NOMO-1 (cell line): ENCODE results near the gene GTF2IRD1.
A peak's percentile ranks its signal among the peaks of the same experiment; 100 is the strongest.
"Not testable (repeated sequence)": the region's sequence is repeated elsewhere in the genome, so short reads cannot be mapped to it uniquely, and the experiment has no call there.

Source experiments
- DNase-seq, 2 experiments: peaks; one replicate each; lab custom pipeline; 2025; ENCODE audit not compliant: unreplicated experiment in 2 of 2; lab: John Stamatoyannopoulos, UW

The GTF2IRD1 gene, protein sequence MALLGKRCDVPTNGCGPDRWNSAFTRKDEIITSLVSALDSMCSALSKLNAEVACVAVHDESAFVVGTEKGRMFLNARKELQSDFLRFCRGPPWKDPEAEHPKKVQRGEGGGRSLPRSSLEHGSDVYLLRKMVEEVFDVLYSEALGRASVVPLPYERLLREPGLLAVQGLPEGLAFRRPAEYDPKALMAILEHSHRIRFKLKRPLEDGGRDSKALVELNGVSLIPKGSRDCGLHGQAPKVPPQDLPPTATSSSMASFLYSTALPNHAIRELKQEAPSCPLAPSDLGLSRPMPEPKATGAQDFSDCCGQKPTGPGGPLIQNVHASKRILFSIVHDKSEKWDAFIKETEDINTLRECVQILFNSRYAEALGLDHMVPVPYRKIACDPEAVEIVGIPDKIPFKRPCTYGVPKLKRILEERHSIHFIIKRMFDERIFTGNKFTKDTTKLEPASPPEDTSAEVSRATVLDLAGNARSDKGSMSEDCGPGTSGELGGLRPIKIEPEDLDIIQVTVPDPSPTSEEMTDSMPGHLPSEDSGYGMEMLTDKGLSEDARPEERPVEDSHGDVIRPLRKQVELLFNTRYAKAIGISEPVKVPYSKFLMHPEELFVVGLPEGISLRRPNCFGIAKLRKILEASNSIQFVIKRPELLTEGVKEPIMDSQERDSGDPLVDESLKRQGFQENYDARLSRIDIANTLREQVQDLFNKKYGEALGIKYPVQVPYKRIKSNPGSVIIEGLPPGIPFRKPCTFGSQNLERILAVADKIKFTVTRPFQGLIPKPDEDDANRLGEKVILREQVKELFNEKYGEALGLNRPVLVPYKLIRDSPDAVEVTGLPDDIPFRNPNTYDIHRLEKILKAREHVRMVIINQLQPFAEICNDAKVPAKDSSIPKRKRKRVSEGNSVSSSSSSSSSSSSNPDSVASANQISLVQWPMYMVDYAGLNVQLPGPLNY

DNA sequence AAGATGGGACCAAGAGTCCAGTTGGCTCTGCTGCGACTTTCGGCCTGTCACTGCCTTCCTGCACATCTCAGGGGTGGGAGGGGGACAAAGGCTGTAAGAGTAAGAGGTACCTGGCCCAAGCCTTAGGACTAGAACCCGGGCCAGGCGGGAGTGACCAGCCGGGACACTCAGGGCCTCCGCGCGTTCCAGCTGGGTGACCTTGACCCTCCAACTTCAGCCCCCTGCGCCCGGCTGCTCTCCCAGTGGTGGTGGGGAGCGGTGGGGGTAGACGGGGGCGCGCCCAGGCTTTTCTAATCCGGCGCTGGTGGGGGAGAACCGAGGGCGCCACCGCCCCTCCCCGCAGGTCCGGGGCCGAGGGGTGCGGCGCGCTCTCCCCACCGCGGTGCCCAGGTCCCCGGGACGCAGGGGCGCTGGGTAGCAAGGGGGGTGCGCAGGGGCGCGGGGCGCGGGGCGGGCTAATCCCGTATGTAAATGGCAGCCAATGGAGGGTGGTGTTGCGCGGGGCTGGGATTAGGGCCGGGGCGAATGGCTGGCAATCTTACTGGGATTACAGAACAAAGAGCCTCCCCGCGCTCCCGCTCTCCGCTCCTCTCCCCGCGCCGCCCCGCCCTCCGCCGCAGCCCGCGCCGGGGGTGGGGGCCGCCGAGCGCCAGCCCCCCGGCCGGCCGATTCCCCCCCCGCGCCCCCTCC lies at the start of gene GTF2IRD1:
Gene GTF2IRD1, plus strand, starts transcription at position 585 of the 690 bp plus-strand sequence. CDS start 54,175 bp downstream, outside the sequence.
- DNase-seq = peak; percentile 68 to 76

DNA sequence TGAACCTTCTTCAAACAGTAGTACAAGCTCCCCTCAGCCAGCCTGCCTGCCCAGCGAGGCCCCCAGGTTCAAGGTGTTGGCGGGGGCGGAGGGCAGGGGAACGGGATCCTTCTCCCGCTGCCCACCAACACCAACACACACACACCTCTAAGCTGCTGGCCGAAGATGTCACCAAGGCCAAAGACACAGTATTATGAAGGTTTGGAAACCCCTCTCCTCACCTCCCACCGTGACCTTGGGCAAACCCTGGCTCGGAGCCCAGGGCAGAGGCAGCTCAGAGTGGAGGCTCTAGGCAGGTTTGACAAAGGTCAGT lies 49.4 kb upstream of the GTF2IRD1 start:
- no peak for DNase-seq

DNA sequence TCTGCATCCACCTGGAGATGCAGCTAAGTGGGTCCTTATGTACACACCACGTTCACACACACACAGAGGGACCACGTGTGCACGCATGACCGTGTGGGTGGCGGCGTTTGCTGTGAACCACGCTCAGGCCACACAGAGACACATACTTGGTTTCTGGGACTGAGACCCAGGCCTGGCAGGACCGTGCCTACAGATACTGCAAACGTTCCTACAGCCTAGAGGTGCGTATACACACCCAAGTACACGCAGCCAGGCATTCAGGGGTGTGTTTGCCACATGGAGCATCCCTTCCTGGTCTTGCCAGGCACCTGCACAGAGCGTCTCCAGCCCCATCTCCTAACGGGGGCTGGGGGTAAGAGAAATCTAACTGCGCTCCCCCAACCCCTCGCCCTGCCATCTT lies 49.0 kb upstream of the GTF2IRD1 start:
- no peak for DNase-seq

DNA sequence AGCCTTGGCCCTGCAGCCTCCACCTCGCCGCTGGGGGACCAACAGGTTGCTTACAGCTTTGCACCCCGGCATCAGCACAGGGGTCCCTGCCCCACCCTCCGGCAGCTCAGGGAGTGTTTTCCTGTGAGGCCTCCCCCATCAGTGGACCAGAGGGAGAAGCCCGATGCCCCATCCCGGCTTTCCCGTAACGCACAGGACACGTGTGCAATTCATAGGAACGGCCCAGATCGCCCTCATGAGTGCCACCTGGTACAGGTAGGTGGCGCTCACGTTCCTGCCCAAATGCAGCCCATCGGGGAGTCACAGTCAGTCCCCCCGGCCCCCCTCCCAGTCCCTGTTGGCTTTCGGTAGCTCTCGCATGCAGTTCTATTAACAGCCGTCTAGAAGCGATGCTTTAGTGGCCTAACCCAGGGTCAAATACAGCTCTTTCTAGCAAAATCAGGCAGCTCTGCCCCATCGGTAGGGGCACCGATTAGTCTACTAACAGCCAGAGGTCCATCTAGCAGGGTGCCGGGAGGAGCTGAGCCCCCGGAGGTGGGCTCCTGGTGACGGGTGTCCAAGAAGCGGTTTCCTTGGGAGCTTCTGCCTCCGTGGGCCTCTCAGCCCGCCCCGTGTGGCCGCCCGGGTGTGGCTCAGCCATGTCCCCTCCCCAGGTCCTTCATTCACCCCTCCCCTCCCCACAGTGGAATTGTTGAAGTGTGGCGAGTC lies 48.4 kb upstream of the GTF2IRD1 start:
- DNase-seq = peak; percentile 76 to 82

DNA sequence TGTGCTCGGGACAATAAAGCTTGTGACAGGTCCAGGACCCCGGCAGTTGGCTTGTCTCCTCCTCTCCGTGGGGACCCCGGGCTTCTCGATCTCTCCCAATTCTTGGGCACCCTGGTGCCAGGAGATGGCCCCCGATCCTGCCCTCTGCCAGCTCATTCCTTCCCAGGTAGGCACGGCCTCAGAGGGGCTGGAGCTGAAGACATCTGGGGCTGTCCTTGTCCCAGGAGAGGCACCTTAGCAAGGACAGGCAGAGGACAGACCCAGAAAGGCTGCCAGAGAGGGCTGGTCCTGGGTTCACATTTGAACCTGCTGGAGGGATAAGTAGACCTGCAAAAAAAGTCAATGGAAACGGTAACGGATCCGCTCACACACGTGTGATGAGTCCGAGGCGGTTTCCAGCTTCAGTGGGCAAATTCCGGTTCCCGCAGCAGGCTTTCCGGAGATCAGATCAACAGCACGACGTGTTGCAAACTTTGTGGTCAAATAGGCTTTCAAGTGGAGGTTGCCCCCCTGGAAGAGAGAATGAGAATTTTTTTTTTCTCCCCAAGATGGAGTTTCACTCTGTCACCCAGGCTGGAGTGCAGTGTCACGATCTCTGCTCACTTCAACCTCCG lies 47.7 kb upstream of the GTF2IRD1 start:
- peak; percentile 83 to 91 for DNase-seq

DNA sequence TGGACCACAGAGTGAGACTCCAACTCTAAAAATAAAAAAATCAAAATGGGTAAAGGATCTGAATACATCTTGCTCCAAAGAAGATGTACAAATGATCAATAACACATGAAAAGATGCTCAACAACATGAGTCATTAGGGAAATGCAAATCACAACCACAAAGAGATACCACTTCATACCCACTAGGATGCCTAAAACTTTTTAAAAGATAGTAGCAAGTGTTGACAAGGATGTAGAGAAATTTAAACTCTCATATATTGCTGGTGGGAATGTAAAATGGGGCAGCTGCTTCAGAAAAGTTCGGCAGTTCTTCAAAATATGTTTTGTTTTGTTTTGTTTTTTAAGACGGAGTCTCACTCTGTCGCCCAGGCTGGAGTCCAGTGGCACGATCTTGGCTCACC lies 45.7 kb upstream of the GTF2IRD1 start:
- DNase-seq = no peak

DNA sequence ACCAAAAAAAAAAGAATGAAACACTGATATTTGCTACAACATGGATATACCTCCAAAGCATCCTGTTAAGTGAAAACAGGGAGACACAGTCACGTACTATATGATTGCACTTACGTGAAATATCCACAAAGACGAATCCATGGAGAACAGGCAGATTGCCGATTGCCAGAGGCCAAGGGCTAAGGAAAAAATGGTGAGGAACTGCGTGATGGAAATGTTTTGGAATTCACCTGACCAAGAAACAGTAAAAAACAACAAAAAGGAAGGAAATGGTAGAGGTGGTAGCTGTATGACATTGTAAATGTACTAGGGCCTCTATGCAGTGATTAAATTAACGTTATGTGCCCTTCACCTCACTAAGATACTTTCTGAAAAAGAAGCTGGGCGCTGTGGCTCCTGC lies 44.1 kb upstream of the GTF2IRD1 start:
- DNase-seq = no peak

DNA sequence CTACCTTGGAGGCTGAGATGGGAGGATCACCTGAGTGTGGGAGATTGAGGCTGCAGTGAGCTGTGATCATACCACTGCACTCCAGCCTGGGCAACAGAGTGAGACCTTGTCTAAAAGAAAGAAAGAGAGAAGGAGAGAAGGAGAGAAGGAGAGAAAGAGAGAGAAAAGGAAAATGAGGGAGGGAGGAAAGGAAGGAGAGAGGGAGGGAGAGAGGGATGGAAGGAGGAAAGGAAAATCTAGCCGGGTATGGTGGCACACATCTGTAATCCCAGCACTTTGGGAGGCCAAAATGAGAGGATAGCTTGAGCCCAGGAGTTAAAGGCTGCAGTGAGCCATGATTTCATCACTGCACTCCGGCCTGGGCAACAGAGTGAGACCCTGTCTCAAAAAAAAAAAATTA lies 42.9 kb upstream of the GTF2IRD1 start:
- DNase-seq = no peak

DNA sequence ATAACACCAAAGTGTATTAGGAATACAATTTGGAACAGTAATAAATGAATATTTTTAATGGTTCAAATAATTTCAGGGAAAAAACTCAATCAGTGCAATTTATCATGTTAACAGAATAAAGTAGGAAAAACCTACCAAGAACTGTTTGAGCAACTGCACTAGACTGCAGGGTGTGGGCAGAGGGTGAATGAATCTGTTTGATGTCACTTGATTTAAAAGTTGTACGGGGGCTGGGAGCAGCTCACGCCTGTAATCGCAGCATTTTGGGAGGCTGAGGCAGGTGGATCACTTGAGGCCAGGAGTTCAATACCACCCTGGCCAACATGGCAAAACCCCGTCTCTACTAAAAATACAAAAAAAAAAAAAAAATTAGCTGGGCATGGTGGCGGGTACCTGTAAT lies 42.1 kb upstream of the GTF2IRD1 start:
- not testable (repeated sequence) for DNase-seq

DNA sequence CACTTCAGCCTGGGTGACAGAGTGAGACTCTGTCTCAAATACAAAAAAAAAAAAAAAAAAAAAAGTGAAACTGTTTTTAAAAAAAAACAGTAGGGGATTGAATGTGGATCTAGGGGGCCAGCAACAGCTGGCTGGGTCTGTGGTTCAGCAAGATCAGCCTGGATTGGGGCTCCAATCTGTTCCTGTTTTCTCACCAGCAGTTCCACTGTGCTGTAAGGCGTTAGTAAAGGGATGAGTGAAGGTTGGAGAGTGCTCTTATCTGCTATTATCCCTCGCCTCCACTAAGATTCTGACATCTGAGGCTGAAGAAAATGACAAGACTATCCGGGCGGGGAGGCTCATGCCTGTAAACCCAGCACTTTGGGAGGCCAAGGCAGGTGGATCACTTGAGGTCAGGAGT lies 41.6 kb upstream of the GTF2IRD1 start:
- peak; percentile 57 to 60 for DNase-seq

DNA sequence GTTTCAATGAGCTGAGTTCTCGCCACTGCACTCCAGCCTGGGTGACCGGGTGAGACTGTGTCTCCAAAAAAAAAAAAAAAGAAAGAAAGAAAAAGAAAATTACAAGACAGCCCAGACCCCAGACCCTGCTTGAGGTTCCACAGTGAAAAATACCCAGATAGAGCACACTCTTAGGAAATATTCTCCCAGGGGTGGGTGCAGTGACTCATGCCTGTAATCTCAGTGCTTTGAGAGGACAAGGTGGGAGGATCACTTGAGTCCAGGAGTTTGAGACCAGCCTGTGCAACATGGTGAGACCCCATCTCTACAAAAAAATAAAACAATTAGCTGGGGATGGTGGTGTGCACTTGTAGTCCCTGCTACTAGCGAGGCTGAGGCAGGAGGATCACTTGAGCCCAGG lies 41.1 kb upstream of the GTF2IRD1 start:
- DNase-seq = no peak

DNA sequence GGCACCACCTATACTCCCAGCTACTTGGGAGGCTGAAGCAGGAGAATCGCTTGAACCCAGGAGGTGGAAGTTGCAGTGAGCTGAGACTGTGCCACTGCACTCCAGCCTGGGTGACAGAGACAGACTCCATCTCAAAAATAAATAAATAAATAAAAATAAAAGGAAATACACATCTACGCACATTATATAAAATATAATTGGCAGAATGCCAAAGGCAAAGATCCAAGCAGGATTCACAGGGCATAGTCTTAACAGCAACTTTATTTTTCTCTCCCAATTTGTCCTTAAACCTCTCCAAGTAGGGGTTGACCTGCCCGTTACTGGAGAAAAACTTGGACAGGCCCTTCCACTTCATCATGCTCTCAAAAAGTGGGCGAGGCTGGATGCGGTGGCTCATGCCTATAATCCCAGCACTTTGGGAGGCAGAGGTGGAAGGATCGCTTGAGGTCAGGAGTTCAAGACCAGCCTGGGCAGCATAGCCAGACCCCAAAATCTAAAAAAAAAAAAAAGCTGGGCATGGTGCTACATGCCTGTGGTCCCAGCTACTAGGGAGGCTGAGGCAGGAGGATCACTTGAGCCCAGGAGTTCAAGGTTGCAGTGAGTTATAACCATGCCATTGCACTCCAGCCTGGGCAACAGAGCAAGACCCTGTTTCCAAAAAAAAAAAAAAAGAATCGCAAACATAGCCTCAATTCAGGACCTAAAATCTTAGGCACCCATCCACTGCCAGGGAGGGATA lies 38.9 kb upstream of the GTF2IRD1 start:
- not testable (repeated sequence) for DNase-seq

DNA sequence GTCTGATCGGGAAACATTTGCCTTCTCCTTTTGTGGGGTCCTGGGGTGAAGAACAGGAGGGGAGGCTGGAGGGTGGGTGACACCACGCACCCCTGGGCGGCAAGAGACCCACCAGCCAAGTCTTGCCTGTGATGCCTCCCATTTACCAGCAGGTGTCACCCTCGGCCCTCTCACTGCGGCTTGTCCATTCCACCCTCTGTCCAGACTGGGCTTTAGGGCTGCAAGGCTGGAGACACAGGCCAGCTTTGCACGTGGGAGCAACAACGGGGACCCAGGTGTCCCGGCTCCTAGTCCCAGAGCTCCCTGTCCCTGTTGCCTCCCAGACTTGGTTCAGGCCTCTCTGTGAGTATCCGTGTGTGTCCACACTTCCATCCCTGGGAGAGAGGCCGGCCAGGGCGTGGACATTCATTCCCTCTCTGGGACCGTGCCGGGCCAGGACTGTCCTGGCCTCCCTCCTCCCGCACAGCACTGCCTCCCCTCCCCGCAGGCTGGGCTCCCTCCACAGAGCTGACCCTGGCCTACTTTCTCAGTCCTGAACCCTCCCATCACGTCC lies 36.2 kb upstream of the GTF2IRD1 start:
- DNase-seq = peak; percentile 67 to 78

DNA sequence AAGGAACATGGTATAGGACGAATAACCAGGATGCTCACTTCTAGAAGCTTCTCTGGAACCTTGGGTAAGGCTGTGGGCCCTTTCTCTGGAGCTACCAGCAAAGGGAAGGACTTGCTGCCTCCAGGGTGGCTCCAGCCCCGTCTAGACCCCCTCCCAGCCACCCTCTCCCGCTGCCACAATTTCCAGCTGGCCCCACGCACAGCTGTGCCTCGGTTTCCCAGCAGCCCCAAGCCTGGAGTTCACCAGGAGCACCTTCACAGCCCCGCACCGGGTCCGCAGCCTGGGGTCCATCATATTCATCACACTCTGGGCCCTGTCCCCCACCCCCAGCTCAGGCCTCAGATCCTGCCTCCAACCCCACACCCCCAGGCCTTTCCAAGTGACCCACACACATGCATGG lies 35.6 kb upstream of the GTF2IRD1 start:
- DNase-seq = no peak

DNA sequence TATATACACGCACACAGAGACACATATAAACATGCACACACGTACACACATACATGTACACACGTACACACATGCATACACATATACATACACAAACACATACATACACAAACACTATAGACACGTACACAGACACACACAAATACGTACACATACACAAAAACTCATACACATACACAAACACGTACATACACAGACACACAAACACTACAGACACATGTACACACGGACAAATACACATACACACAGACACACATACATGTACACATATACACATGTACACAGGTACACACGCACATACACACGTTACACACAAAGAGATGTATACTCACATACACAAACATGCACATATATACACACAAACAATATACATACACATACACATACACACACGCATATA lies 35.2 kb upstream of the GTF2IRD1 start:
- no peak for DNase-seq

DNA sequence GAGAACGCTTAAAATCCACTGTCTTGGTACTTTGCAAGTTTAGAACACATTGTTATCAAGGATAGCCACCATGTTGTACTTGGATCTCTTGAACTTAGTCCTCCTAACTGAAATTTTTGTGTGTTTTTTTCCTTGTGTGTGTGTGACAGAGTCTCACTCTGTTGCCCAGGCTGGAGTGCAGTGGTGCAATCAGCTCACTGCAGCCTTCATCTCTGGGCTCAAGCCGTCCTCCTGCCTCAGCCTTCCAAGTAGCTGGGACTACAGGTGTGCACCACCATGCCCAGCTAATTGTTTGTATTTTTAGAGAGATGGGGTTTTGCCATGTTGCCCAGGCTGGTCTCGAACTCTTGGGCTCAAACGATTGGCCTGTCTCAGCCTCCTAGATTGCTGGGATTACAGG lies 34.5 kb upstream of the GTF2IRD1 start:
- not testable (repeated sequence) for DNase-seq

DNA sequence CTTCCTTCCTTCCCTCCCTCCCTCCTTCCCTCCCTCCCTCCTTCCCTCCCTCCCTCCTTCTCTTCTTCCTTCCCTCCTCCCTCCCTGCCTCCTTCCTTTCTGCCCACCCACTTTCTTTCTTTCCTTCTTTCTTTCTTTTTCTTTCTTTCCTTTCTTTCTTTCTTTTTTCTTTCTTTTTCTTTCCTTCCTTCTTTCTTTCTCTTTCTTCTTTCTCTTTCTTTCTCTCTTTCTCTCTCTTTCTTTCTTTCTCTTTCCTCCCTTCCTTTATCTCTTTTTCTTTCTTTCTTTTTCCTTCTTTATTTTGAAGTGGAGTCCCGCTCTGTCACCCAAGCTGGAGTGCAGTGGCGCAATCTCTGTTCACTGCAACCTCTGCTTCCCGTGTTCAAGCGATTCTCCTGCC lies 33.7 kb upstream of the GTF2IRD1 start:
- DNase-seq = no peak

DNA sequence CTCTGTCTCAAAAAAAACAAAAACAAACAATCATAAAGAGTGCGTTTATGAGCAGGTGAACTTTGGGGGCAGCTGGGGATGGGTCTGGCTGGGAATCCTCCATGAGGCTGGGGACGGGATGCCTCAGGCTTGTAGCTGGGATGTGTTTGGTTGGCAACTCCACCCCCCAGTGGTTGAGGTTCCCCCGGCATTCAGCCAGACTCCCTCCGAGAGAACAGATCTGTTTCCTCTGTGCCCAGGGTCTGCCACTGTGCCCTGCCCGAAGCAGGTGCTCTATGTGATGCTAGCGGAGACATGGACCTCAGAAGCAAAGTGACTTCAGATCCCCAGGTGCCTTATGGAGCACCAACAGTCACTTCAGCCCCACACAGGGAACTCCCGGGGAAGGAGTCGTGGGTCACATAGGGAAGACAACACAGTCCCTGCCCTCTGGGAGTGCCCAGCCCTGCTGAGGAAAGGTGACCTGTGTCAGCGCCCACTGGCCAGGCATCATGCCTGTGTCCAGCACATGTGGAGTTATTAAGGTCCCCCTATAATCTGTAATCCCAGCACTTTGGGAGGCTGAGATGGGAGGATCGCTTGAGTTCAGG lies 29.3 kb upstream of the GTF2IRD1 start:
- no peak for DNase-seq

DNA sequence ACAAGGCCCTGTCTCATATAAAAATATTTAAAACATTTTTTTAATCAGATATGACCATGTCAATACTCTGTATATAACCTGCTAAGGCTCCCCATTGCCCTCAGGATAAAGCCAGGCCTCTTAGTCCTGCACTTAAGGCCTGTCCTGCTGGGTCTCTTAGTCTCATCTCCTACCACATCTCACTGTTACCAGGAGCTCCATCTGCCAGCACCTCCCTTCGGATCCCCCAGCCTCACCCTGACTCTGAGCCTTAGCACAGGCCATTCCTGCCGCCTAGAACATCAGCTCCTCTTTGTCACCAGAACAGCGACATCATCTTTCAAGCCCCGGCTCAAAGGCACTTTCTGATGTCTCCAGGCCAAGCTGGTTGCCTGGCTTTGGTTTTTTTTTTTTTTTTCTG lies 25.7 kb upstream of the GTF2IRD1 start:
- DNase-seq = no peak
